H1 (cell line): Measurements from ENCODE around the gene ACY1. TPM values are rescaled to one million over a fixed set of nuclear protein-coding genes. Genes with fewer than 3 reads are reported as not detected.

ENCODE experiments used
- CEBPB ChIP-seq: IDR thresholded peaks from 2 replicates; pipeline ENCODE4 v1.6.1; 2012; ENCODE audit warnings: low read depth, low read length
- JUND ChIP-seq: IDR thresholded peaks from 2 replicates; pipeline ENCODE4 v1.6.1; 2011; ENCODE audit warnings: mild to moderate bottlenecking, improper control_type of control experiment, low read length
- RNF2 ChIP-seq: fragments of 200-900, 300-1000 bp; sonication (generic); IDR thresholded peaks from 2 replicates; pipeline ENCODE4 v1.7.1; 2016; ENCODE audit warnings: borderline replicate concordance, low read depth, mild to moderate bottlenecking, antibody characterized with exemption, low read length; ENCODE audit not compliant: poor library complexity, severe bottlenecking; ENCODE audit errors: missing control alignments
- SP2 ChIP-seq: IDR thresholded peaks from 2 replicates; pipeline ENCODE4 v1.6.1; 2012; ENCODE audit warnings: mild to moderate bottlenecking, low read length, inconsistent platforms
- SP4 ChIP-seq: IDR thresholded peaks from 2 replicates; pipeline ENCODE4 v1.6.1; 2012; ENCODE audit warnings: low read length, inconsistent platforms
- TCF12 ChIP-seq: IDR thresholded peaks from 2 replicates; pipeline ENCODE4 v1.6.1; 2011; ENCODE audit warnings: low read depth, mild to moderate bottlenecking, low read length
- polyA plus RNA-seq, 7 experiments: library from polyadenylated mRNA; depleted of rRNA in 3 of 7; stranded (reverse) in 5 of 7; unstranded in 2 of 7; fragments of >200 nt in 5 of 7; fragments of 200-250 nt in 2 of 7; gene quantifications; 1 replicate in 5 of 7; 2 replicates in 1 of 7; 4 replicates in 1 of 7; pipeline versions ENCODE4 v1.2.1 to v1.2.3, GENCODE V29; 2011 to 2013; ENCODE audit warnings: missing spikeins in 2 of 7, mixed read lengths in 2 of 7
- total RNA-seq: library from RNA; stranded (reverse); fragmentation: NEBNext Ultra II Directional; extraction: Animal tissue kit (Norgen Biotek cat#: 25700); gene quantifications from 2 replicates; pipeline ENCODE4 v1.2.1, GENCODE V29; 2021
- TF ChIP-seq, protein P1 (sequence below): IDR thresholded peaks from 2 replicates; pipeline ENCODE4 v1.6.1; 2011; ENCODE audit warnings: low read length, improper control_type of control experiment
- TF ChIP-seq, protein P2 (sequence below): fragments of 300-600 bp; sonication (generic); IDR thresholded peaks from 2 replicates; pipeline ENCODE4 v1.7.1; 2012; ENCODE audit warnings: low read length, moderate library complexity, mild to moderate bottlenecking, inconsistent platforms; ENCODE audit not compliant: insufficient replicate concordance

ACY1 gene
- total and polyA plus RNA-seq, 2 of the 8 experiments (the other 6 are each of a cell fraction or from before 2014, with no cell fraction given), result 48.3 to 113 TPM

DNA sequence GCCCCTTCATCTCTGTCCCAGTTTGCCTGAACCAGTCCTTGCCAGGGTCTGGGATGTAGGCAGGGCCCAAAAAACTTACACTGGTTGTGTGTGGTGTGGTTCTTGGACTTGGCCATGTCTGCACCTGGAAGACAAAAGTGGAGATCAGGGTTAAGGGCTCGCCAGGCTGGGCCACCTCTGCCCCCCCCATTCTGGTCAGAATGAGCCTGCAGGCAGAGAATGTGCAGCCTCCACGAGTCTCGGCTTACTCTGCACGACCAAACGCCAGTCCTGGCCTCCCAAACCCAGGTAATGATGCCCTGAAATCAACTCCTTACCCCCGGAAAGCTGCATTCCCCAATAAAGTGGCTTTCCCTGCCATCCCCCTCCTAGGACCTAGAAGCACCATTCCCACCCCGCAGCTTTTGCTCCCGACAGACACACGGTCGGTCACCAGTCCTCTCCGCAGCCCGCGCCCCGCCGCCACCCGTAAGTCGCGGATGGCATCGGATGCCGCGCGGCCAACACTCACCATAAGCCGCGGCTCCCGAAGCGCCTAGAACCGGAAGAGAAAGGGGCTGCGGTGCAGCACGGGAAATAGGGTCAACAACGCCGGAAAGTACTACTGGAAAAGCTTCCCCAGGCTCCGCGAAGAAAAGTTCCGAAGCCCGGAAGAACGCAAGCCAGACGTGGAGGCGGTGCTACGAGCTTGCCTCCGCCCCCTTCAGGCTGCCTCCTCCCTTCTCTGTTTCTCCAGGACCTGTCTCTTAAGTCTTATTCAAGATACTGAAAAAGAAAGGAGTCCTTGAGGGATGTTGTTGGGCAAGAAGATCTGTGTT lies 12.2 kb downstream of the ACY1 start, which contains the start of gene RPL29 (continued):
- TF ChIP-seq CEBPB (no peak; the same call in 1 of the 2 replicates), TCF12 (no peak), SP2 (no peak), RNF2 (no peak), SP4 (no peak; the same call in 1 of the 2 replicates), JUND (0 out of 2 replicates have a peak, but pooled peaks have one; percentile 63)
- TF ChIP-seq, protein P1, sequence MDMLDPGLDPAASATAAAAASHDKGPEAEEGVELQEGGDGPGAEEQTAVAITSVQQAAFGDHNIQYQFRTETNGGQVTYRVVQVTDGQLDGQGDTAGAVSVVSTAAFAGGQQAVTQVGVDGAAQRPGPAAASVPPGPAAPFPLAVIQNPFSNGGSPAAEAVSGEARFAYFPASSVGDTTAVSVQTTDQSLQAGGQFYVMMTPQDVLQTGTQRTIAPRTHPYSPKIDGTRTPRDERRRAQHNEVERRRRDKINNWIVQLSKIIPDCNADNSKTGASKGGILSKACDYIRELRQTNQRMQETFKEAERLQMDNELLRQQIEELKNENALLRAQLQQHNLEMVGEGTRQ, result no peak
- TF ChIP-seq, protein P2, sequence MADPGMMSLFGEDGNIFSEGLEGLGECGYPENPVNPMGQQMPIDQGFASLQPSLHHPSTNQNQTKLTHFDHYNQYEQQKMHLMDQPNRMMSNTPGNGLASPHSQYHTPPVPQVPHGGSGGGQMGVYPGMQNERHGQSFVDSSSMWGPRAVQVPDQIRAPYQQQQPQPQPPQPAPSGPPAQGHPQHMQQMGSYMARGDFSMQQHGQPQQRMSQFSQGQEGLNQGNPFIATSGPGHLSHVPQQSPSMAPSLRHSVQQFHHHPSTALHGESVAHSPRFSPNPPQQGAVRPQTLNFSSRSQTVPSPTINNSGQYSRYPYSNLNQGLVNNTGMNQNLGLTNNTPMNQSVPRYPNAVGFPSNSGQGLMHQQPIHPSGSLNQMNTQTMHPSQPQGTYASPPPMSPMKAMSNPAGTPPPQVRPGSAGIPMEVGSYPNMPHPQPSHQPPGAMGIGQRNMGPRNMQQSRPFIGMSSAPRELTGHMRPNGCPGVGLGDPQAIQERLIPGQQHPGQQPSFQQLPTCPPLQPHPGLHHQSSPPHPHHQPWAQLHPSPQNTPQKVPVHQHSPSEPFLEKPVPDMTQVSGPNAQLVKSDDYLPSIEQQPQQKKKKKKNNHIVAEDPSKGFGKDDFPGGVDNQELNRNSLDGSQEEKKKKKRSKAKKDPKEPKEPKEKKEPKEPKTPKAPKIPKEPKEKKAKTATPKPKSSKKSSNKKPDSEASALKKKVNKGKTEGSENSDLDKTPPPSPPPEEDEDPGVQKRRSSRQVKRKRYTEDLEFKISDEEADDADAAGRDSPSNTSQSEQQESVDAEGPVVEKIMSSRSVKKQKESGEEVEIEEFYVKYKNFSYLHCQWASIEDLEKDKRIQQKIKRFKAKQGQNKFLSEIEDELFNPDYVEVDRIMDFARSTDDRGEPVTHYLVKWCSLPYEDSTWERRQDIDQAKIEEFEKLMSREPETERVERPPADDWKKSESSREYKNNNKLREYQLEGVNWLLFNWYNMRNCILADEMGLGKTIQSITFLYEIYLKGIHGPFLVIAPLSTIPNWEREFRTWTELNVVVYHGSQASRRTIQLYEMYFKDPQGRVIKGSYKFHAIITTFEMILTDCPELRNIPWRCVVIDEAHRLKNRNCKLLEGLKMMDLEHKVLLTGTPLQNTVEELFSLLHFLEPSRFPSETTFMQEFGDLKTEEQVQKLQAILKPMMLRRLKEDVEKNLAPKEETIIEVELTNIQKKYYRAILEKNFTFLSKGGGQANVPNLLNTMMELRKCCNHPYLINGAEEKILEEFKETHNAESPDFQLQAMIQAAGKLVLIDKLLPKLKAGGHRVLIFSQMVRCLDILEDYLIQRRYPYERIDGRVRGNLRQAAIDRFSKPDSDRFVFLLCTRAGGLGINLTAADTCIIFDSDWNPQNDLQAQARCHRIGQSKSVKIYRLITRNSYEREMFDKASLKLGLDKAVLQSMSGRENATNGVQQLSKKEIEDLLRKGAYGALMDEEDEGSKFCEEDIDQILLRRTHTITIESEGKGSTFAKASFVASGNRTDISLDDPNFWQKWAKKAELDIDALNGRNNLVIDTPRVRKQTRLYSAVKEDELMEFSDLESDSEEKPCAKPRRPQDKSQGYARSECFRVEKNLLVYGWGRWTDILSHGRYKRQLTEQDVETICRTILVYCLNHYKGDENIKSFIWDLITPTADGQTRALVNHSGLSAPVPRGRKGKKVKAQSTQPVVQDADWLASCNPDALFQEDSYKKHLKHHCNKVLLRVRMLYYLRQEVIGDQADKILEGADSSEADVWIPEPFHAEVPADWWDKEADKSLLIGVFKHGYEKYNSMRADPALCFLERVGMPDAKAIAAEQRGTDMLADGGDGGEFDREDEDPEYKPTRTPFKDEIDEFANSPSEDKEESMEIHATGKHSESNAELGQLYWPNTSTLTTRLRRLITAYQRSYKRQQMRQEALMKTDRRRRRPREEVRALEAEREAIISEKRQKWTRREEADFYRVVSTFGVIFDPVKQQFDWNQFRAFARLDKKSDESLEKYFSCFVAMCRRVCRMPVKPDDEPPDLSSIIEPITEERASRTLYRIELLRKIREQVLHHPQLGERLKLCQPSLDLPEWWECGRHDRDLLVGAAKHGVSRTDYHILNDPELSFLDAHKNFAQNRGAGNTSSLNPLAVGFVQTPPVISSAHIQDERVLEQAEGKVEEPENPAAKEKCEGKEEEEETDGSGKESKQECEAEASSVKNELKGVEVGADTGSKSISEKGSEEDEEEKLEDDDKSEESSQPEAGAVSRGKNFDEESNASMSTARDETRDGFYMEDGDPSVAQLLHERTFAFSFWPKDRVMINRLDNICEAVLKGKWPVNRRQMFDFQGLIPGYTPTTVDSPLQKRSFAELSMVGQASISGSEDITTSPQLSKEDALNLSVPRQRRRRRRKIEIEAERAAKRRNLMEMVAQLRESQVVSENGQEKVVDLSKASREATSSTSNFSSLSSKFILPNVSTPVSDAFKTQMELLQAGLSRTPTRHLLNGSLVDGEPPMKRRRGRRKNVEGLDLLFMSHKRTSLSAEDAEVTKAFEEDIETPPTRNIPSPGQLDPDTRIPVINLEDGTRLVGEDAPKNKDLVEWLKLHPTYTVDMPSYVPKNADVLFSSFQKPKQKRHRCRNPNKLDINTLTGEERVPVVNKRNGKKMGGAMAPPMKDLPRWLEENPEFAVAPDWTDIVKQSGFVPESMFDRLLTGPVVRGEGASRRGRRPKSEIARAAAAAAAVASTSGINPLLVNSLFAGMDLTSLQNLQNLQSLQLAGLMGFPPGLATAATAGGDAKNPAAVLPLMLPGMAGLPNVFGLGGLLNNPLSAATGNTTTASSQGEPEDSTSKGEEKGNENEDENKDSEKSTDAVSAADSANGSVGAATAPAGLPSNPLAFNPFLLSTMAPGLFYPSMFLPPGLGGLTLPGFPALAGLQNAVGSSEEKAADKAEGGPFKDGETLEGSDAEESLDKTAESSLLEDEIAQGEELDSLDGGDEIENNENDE, result no peak
